ENCODE data around the gene SLC2A10.
A peak's percentile ranks its signal among the peaks of the same experiment; 100 is the strongest.

SLC2A10 gene

GRCh38 chr20:46735436-46735835, 26.0 kb downstream of the SLC2A10 start:
- no peak for DNase-seq (ENCODE audit: low read depth)

GRCh38 chr20:46739431-46740213, 30.2 kb downstream of the SLC2A10 start:
- no peak for DNase-seq (ENCODE audit: low read depth)

- no peak for DNase-seq (ENCODE audit: low read depth)
Observed at GRCh38 chr20:46740214-46740609, 30.8 kb downstream of the SLC2A10 start.

GRCh38 chr20:46741924-46742668, 32.6 kb downstream of the SLC2A10 start:
- DNase-seq (ENCODE audit: low read depth): no peak

- no peak for DNase-seq (ENCODE audit: low read depth)
Observed at GRCh38 chr20:46742669-46743045, 33.2 kb downstream of the SLC2A10 start.

DNA sequence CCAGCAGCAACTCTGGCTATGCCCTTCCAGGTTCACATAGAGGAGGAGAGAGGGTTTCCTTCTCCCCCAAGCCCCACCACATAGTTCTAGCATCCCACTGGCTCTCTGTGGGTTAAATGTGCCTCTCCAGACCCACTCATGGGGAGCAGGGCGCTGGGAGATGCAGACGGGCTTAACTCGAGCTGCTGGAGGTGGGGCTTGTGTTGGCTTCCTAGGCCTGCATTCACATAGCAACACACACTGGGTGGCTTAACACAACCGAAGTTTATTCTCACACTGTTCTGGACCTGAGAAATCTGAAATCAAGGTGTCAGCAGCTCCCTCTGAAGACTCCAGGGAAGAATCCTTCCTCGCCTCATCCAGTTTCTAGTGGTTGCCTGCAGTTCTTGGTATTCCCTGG, 33.6 kb downstream of the SLC2A10 start:
- DNase-seq (ENCODE audit: low read depth): no peak

DNA sequence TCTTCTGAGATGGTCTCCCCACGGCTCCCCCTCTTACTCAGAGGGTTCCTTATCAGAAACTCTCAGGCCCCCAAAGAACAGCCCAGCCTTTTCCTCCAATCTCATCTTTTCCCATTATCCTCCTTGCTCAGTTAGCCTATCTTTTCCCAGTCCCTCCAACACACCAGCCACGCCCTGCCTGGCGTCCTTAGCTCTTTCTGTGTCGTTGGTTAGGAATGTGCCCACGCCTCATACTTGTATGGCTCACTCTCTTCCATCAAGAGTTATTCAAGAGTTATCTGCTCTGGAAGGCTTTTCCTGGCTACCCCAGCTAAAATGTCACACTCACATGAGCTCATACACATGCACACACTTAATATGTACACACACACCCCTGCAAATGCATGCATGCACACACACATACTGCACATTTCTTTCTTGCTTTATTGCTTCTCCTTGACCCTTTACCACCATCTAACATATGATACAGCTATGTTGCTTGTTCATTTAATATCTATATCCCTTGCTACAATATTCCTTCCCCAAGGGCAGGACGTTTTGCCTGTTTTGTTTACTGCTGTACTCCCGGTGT, 37.6 kb downstream of the SLC2A10 start:
- no peak for DNase-seq (ENCODE audit: low read depth)

GRCh38 chr20:46749147-46749546, 39.7 kb downstream of the SLC2A10 start:
- no peak for DNase-seq (ENCODE audit: low read depth)

DNA sequence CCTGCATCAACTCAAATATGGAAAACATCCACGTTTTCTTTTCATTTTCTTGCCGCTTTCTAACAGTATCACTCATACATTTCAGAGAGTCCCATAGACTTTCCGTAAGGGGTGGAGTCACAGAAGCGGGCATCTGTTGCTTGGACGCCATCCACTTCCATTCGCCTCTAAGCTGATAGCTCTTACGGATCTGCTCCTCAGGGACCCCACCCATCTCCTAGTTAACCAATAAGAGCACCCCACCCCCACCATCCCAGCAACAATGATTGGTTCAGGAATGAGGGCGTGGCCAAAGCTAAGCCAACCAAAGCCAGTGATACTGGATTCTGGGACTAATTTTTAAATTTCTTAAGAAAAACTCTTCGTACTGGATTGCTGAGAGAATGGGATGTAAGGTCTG, 42.4 kb downstream of the SLC2A10 start:
- no peak for DNase-seq (ENCODE audit: low read depth)

DNA sequence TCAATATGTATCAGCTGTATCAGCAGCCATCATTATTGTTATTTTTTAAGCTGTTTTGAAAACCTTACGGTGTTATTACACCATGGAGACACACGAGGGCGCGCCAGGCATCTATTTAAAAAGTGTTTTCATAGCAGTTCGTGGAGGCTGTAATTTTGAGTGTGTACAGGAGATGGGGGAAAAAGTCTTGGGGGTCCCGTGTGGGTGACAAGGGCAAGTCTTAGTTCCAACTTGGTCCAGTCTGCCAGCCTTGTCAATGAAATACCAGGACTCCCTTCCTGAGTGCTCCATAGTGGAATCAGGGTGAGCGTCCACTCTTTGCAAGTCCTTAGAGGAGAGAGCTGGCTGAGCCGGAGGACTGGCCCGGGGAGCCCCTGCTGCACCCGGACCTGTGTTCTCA, 43.3 kb downstream of the SLC2A10 start:
- peak; percentile 37 for DNase-seq (ENCODE audit: low read depth)

- DNase-seq (ENCODE audit: low read depth): no peak
Observed at GRCh38 chr20:46755483-46756413, 46.3 kb downstream of the SLC2A10 start.

GRCh38 chr20:46756419-46756818, 47.0 kb downstream of the SLC2A10 start:
- DNase-seq (ENCODE audit: low read depth): no peak

- no peak for DNase-seq (ENCODE audit: low read depth)
Observed at GRCh38 chr20:46757135-46757534, 47.7 kb downstream of the SLC2A10 start.

GRCh38 chr20:46757754-46758678, 48.6 kb downstream of the SLC2A10 start:
- DNase-seq (ENCODE audit: low read depth): peak; percentile 30

DNA sequence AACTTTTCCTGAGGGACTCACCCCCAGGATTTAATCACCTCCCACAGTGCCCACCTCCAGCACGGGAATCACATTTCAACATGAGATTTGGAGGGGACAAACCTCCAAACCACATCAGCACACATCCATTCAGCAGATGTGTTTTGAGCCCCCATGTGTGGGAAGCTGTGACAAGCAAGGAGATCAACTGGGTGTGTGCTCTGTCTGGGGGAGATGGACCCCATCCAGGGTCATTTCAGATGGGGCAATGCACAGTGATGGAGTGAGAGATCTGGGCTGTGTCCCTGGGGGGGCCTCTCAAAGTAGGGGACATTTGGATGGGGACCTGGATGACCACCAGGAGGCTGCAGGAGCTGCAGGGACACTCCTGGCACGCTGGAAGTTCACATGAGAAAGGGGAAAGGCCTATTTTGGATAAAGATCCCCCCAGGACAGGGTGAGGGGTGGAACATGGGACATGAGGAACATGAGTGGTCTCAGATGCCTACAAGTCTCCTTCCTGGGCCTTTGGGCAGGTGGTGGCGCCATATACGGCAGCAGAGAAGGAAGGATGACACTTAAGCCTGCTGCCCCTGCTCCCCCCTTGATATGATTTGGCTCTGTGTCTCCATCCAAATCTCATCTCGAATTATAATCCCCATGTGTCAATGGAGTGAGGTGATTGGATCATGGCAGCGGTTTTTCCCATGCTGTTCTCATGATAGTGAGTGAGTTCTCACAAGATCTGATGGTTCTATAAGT, 49.6 kb downstream of the SLC2A10 start:
- DNase-seq (ENCODE audit: low read depth): no peak

DNA sequence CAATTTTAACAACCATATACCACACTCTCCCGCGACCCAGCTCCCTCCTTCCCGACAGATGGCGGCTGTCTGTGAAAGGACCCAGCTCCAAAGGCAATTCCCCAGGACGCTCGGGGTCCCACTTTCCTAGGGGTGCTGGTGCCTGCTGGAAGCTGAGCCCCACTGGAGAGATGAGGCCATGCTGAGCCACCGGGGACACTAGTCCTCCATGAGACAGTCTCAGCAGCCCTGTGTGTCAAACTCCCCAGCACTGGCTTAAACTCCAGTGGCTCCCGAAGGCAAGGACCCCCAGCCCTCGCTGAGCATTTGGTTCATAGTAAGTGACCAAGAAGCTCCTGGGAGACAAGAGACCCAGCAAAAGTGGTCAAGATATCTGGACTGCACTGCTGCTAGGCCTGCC, 52.1 kb downstream of the SLC2A10 start:
- no peak for DNase-seq (ENCODE audit: low read depth)

DNA sequence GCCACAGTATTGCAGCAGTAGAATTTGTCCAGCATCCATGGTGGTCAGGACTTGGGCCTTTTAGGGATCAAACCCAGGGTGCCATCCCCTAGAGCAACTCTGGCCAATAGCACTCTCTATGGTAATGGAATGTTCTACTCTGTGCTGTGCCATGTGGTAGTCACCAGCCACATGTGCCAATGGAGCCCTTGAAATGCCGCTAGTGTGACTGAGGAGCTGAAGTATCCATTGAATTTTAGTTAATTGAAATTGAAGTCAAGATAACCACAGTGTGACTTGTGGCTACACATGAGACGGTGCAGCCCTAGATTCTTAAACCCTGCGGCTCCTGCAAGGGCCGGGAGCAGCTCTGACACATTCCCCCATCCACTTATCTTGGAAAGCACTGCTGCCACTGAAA, 54.6 kb downstream of the SLC2A10 start:
- no peak for DNase-seq (ENCODE audit: low read depth)

DNA sequence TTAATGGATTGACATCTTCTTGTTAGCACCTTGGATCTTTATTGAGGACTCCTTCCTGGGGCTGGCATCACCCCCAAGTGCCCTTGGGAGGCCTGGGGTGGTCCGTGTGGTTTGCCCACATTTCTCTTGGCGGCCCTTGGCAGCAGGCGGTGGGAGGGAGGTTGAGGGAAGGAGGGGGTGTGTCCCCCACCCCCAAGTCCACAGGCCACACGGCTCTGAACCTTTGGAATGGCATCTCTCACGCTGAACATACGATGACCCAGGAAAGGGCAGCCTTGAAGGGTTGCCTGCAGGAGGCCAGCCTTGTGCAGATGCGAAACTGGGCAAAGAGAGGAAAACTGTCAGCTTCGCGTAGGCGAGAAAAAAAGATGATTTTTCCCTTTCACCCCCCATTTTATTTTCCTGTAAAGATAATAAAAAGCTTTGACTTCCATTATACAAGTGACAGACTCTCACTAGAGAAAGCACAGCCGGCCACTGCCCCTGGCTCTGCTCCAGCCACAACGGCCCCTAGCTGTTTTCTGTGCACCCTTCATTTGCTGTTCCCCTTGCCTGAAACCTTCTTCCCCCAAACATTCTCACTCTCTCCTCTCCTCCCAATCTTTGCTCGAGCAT, 56.2 kb downstream of the SLC2A10 start:
- no peak for DNase-seq (ENCODE audit: low read depth)

- DNase-seq (ENCODE audit: low read depth): no peak
Observed at GRCh38 chr20:46767127-46767761, 57.8 kb downstream of the SLC2A10 start.

Data from stimulated activated CD8-positive, alpha-beta memory T cell treated with anti-CD3 and anti-CD28 coated beads, Interleukin-4, amount 100 ng/mL, for 24 hours (primary cell).